Measurements from ENCODE around the gene DNAJC25. TPM values are rescaled to one million over a fixed set of nuclear protein-coding genes. Genes with fewer than 3 reads are reported as not detected.

The DNAJC25 gene
- total and polyA plus RNA-seq, 7 donors: 1.9 to 20.1 (median 5.6) TPM

- WGBS, 3 donors: 63 to 69% (median 65%) methylated on average over 10 of the region's 10 CpGs
- Histone ChIP-seq H3K36me3 (ENCODE audit: insufficient read depth in 1 of 2, low read depth in 1 of 2) (peaks cover 0 to 9% of the 10 kb centered on the region in 2 donors), H3K27me3 (ENCODE audit: insufficient read depth in 3 of 3, low read length in 2 of 3) (no peaks in the 10 kb centered on the region), H3K27ac (peak overlapping the region; percentile 16), H3K9me3 (no peaks in the 10 kb centered on the region), H3K4me1 (peaks cover 3% of the 10 kb centered on the region), H3K4me3 (no peak overlapping the region)
- no peak for DNase-seq
- no peak for TF ChIP-seq CTCF (IDR thresholded peaks at IDR 0.05)
- ATAC-seq: no peak
- intact Hi-C loops (cut with DNase I): no loop called here
Observed at GRCh38 chr9:111601237-111602018, 29.7 kb upstream of the DNAJC25 start.

- H3K4me1 ChIP-seq: peaks cover 2% of the 10 kb centered on the region
- DNase-seq (no peak), ATAC-seq (no peak)
- no peaks in the 10 kb centered on the region for H3K36me3 ChIP-seq (ENCODE audit: insufficient read depth in 1 of 2, low read depth in 1 of 2)
- H3K4me3 ChIP-seq: no peak overlapping the region
- H3K27ac ChIP-seq: no peak overlapping the region
- no peak for TF ChIP-seq CTCF (IDR thresholded peaks at IDR 0.05)
- intact Hi-C loops (cut with DNase I): no loop called here
- H3K27me3 ChIP-seq (ENCODE audit: insufficient read depth in 3 of 3, low read length in 2 of 3): peaks cover 0 to 3% (median 0%) of the 10 kb centered on the region in 3 donors
- no peaks in the 10 kb centered on the region for H3K9me3 ChIP-seq
- 59 to 68% (median 68%) methylated on average over 4 of the region's 4 CpGs for WGBS, 3 donors
Observed at GRCh38 chr9:111603041-111603440, 28.1 kb upstream of the DNAJC25 start.

- WGBS, 3 donors: 83 to 84% (median 84%) methylated on average over 16 of the region's 16 CpGs
Observed at GRCh38 chr9:111604054-111604615, 27.0 kb upstream of the DNAJC25 start.

GRCh38 chr9:111605041-111605559, 26.0 kb upstream of the DNAJC25 start:
- no peaks in the 10 kb centered on the region for H3K9me3 ChIP-seq
- ATAC-seq: no peak
- intact Hi-C loops (cut with DNase I): no loop called here
- peaks cover 0 to 4% (median 0%) of the 10 kb centered on the region in 3 donors for H3K27me3 ChIP-seq (ENCODE audit: insufficient read depth in 3 of 3, low read length in 2 of 3)
- H3K27ac ChIP-seq: no peak overlapping the region
- no peaks in the 10 kb centered on the region for H3K36me3 ChIP-seq (ENCODE audit: insufficient read depth in 1 of 2, low read depth in 1 of 2)
- TF ChIP-seq CTCF (IDR thresholded peaks at IDR 0.05): no peak
- WGBS, 3 donors: 91 to 93% (median 92%) methylated on average over 9 of the region's 9 CpGs
- no peaks in the 10 kb centered on the region for H3K4me1 ChIP-seq
- H3K4me3 ChIP-seq: no peak overlapping the region
- no peak for DNase-seq

More at GRCh38 chr9:111604054-111604615, 27.0 kb upstream of the DNAJC25 start:
- H3K27me3 ChIP-seq (ENCODE audit: insufficient read depth in 3 of 3, low read length in 2 of 3): peaks cover 0 to 4% (median 0%) of the 10 kb centered on the region in 3 donors
- no peaks in the 10 kb centered on the region for H3K36me3 ChIP-seq (ENCODE audit: insufficient read depth in 1 of 2, low read depth in 1 of 2)
- intact Hi-C loops (cut with DNase I): no loop called here
- no peak overlapping the region for H3K27ac ChIP-seq
- no peak overlapping the region for H3K4me3 ChIP-seq
- TF ChIP-seq CTCF (IDR thresholded peaks at IDR 0.05): no peak
- ATAC-seq: no peak
- H3K4me1 ChIP-seq: no peaks in the 10 kb centered on the region
- H3K9me3 ChIP-seq: no peaks in the 10 kb centered on the region
- no peak for DNase-seq
